Right cardiac atrium (tissue), 5 donors: Measurements from ENCODE around the gene GPR183. TPM values are rescaled to one million over a fixed set of nuclear protein-coding genes. Genes with fewer than 3 reads are reported as not detected.
"Not testable (repeated sequence)": the region's sequence is repeated elsewhere in the genome, so short reads cannot be mapped to it uniquely, and the experiment has no call there.

Source experiments
- ATAC-seq, 2 donors: fragments of 200-7000 bp; cut with Tn5 transposase; one replicate each; pipeline versions ENCODE4 v1.8.0 to v1.9.1; 2020; ENCODE audit warnings: moderate library complexity in 2 of 2, mild to moderate bottlenecking in 1 of 2
- DNase-seq, 3 donors: peaks; one replicate each; pipeline ENCODE4 v3.0.0-alpha.2; 2020
- H3K27ac ChIP-seq: one replicate; pipeline ENCODE4 v1.5.1; 2013; ENCODE audit warnings: mild to moderate bottlenecking, low read length, control low read depth, moderate library complexity
- H3K27me3 ChIP-seq: one replicate; pipeline ENCODE4 v1.6.1; 2013; ENCODE audit not compliant: control insufficient read depth, insufficient read depth
- H3K4me1 ChIP-seq: one replicate; pipeline ENCODE4 v1.6.1; 2013; ENCODE audit warnings: low read length; ENCODE audit not compliant: control insufficient read depth, insufficient read depth
- H3K4me3 ChIP-seq: one replicate; pipeline ENCODE4 v1.5.1; 2013; ENCODE audit warnings: low read length, control low read depth
- H3K9me3 ChIP-seq: one replicate; pipeline ENCODE4 v1.6.1; 2013; ENCODE audit warnings: low read length; ENCODE audit not compliant: control insufficient read depth
- WGBS: extraction: QIAGEN DNeasy Blood & Tissue Kit; methylation state at CpG from one replicate; pipeline ENCODE4 v1.1.7; 2013; 5-methylcytosine and 5-hydroxymethylcytosine counted together
- intact Hi-C, 4 donors: fragments of 100-400 bp; cut with DNase I; formaldehyde crosslinking; loops; one replicate each; pipeline versions ENCODE4 v1.11.0 to v1.14.0; 2022 to 2023
- microRNA-seq, 2 donors: library from miRNA; unstranded; fragments of <30 nt; microRNA quantifications; one replicate each; pipeline ENCODE4 v1.2.0, GENCODE V29; 2020 to 2021
- polyA plus RNA-seq: library from polyadenylated mRNA; stranded (reverse); fragments of 200-250 nt; gene quantifications from one replicate; pipeline ENCODE4 v1.2.3, GENCODE V29; 2013
- total RNA-seq, 4 donors: library from RNA; stranded (reverse); fragmentation: NEBNext Ultra II Directional; extraction: Animal tissue kit (Norgen Biotek cat#: 25700); gene quantifications; one replicate each; pipeline ENCODE4 v1.2.1, GENCODE V29; 2021
- donor health status: healthy with polysubstance abuse.
- donor health status: DM: no; HTN: yes; CAD: no.
- donor health status: DM: no; HTN: no; CAD: no.
- donor health status: DM: no; HTN: yes; CAD: no; lungs with severe emphysema.
- donor health status: DM: yes; HTN: yes; CAD: no.

The GPR183 gene
- total and polyA plus RNA-seq, 5 donors: 9.7 to 20.7 (median 14.5) TPM

GRCh38 chr13:99256709-99257108 lies 50.5 kb downstream of the GPR183 start:
- Histone ChIP-seq H3K27ac (no peak overlapping the region), H3K4me1 (no peaks in the 10 kb centered on the region), H3K4me3 (no peak overlapping the region), H3K9me3 (no peaks in the 10 kb centered on the region), H3K27me3 (no peaks in the 10 kb centered on the region)
- DNase-seq (no peak), ATAC-seq (peak in 1 of 2 donors; percentile 22)
- intact Hi-C loops: no loop called here
- WGBS: 67% methylated on average over 3 of the region's 3 CpGs

GRCh38 chr13:99256283-99256682 lies 50.9 kb downstream of the GPR183 start:
- no peaks in the 10 kb centered on the region for H3K27me3 ChIP-seq
- whole genome bisulfite sequencing: 88% methylated on average over 2 of the region's 2 CpGs
- ATAC-seq (no peak), DNase-seq (no peak)
- H3K9me3 ChIP-seq: no peaks in the 10 kb centered on the region
- H3K27ac ChIP-seq: no peak overlapping the region
- H3K4me1 ChIP-seq: no peaks in the 10 kb centered on the region
- H3K4me3 ChIP-seq: no peak overlapping the region
- intact Hi-C loops: no loop called here

- DNase-seq (no peak), ATAC-seq (no peak)
- Histone ChIP-seq H3K27me3 (no peaks in the 10 kb centered on the region), H3K4me3 (no peak overlapping the region), H3K4me1 (no peaks in the 10 kb centered on the region), H3K9me3 (no peaks in the 10 kb centered on the region), H3K27ac (no peak overlapping the region)
- intact Hi-C loops: no loop called here
- WGBS: 75% methylated on average over 10 of the region's 10 CpGs
Measured at GRCh38 chr13:99255271-99255670, 51.9 kb downstream of the GPR183 start.

GRCh38 chr13:99254830-99255229 lies 52.4 kb downstream of the GPR183 start:
- H3K4me3 ChIP-seq: no peak overlapping the region
- no peaks in the 10 kb centered on the region for H3K9me3 ChIP-seq
- no peak for DNase-seq
- intact Hi-C loops: no loop called here
- H3K4me1 ChIP-seq: no peaks in the 10 kb centered on the region
- 90% methylated on average over 14 of the region's 14 CpGs for WGBS
- no peak overlapping the region for H3K27ac ChIP-seq
- no peak for ATAC-seq
- no peaks in the 10 kb centered on the region for H3K27me3 ChIP-seq

GRCh38 chr13:99251921-99252320 lies 55.3 kb downstream of the GPR183 start:
- Histone ChIP-seq H3K27me3 (no peaks in the 10 kb centered on the region), H3K27ac (no peak overlapping the region), H3K4me1 (no peaks in the 10 kb centered on the region), H3K4me3 (no peak overlapping the region), H3K9me3 (no peaks in the 10 kb centered on the region)
- intact Hi-C loops: no loop called here
- 87% methylated on average over 4 of the region's 4 CpGs for WGBS
- no peak for ATAC-seq
- DNase-seq: no peak

- intact Hi-C loops: no loop called here
- no peak overlapping the region for H3K27ac ChIP-seq
- WGBS: 91% methylated on average over 5 of the region's 5 CpGs
Measured at GRCh38 chr13:99250982-99251825, 56.0 kb downstream of the GPR183 start.

GRCh38 chr13:99249606-99250005 lies 57.6 kb downstream of the GPR183 start:
- H3K4me3 ChIP-seq, H3K9me3 ChIP-seq, ATAC-seq, intact Hi-C loops, H3K27ac ChIP-seq, H3K27me3 ChIP-seq, DNase-seq, H3K4me1 ChIP-seq: not testable (repeated sequence)
- 98% methylated on average over 2 of the region's 2 CpGs for WGBS

More at GRCh38 chr13:99250982-99251825, 56.0 kb downstream of the GPR183 start:
- no peaks in the 10 kb centered on the region for H3K27me3 ChIP-seq
- H3K4me1 ChIP-seq: no peaks in the 10 kb centered on the region
- no peak overlapping the region for H3K4me3 ChIP-seq
- ATAC-seq: no peak
- no peaks in the 10 kb centered on the region for H3K9me3 ChIP-seq
- DNase-seq: no peak

- H3K4me3 ChIP-seq, H3K4me1 ChIP-seq, ATAC-seq, H3K9me3 ChIP-seq, H3K27me3 ChIP-seq, intact Hi-C loops, H3K27ac ChIP-seq, DNase-seq: not testable (repeated sequence)
- WGBS: 98% methylated on average over 3 of the region's 3 CpGs
Measured at GRCh38 chr13:99249178-99249577, 58.0 kb downstream of the GPR183 start.

- DNase-seq (no peak), ATAC-seq (no peak)
- 97% methylated on average over 1 of the region's 1 CpG for WGBS
- H3K4me1 ChIP-seq: no peaks in the 10 kb centered on the region
- H3K27ac ChIP-seq: no peak overlapping the region
- no peaks in the 10 kb centered on the region for H3K27me3 ChIP-seq
- intact Hi-C loops: no loop called here
- no peaks in the 10 kb centered on the region for H3K9me3 ChIP-seq
- no peak overlapping the region for H3K4me3 ChIP-seq
Measured at GRCh38 chr13:99246100-99246499, 61.1 kb downstream of the GPR183 start.

Small RNA genes within 50 kb of the gene (microRNA-seq; reads per million reads assigned to microRNA genes)
- gene MIR623: 0 reads per million in 2 donors

Other genes starting within 250 kb of the GPR183 start
- gene UBAC2, start 106.5 kb downstream of the GPR183 start, total RNA-seq: 10 to 100 TPM; 41.7 to 52.2 (median 48.3) TPM
- gene UBAC2, start 106.5 kb downstream of the GPR183 start, polyA plus RNA-seq: 47.5 TPM
- under 1 TPM in 2 of 4 donors, not detected in 2; 0.21 to 0.37 TPM for gene GPR18, start 49.0 kb downstream of the GPR183 start, total RNA-seq
- not detected for gene GPR18, start 49.0 kb downstream of the GPR183 start, polyA plus RNA-seq
- gene TM9SF2, start 194.1 kb upstream of the GPR183 start, total RNA-seq: 10 to 100 TPM; 61.1 to 71.2 (median 66.9) TPM
- 43.7 TPM for gene TM9SF2, start 194.1 kb upstream of the GPR183 start, polyA plus RNA-seq